SIG-M5 treated with dmso at 0.1 percent for 504 hours (cell line): ENCODE results near the gene NBEAL1.
"Not testable (repeated sequence)": the region's sequence is repeated elsewhere in the genome, so short reads cannot be mapped to it uniquely, and the experiment has no call there.

Experiments
- DNase-seq: peaks from one replicate; lab custom pipeline; 2025; ENCODE audit not compliant: unreplicated experiment; lab: John Stamatoyannopoulos, UW

The NBEAL1 gene

DNA sequence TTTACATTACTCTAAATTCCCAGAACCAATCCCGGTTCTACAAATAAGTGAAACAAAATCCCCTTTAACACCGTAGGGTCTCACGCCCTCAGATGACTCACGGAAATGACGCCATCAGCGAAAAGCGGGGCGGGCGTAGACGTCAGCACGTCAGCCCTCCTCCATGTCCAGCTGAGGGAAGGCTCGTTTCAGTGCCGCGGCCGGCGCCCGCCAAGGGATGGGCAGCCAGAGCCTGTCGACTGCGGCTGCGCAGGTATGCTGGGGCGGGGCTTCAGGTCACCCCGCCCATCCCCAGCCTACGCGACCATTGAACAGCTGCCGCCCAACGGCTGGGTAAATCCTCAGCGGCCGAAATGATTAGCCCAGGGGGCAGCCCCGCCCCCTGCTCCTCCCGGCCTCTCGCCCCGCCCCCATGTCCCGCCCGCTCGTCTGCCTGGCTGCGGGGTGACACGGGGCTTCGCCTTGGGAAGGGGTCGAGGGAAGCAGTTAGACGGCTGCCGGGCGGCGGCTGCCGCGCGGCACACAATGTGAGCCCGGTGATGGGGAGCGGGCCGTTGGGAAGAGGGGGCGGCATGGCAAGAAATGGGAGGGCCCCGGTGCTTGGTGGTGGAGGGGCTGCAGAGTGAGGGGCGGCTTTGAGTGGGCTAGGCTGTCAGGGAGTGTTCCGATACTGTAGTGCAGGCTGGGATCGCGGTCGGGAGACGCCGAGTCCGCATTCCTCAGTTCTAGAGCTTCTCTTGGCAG, at the start of gene NBEAL1:
TSS of gene NBEAL1 (plus strand) at position 420 of the 744 bp plus-strand sequence. CDS start 1,510 bp downstream, outside the sequence.
- DNase-seq: peak; percentile 95

- peak; percentile 49 for DNase-seq
Observed at GRCh38 chr2:202965810-202966460, 48.7 kb upstream of the NBEAL1 start.

DNA sequence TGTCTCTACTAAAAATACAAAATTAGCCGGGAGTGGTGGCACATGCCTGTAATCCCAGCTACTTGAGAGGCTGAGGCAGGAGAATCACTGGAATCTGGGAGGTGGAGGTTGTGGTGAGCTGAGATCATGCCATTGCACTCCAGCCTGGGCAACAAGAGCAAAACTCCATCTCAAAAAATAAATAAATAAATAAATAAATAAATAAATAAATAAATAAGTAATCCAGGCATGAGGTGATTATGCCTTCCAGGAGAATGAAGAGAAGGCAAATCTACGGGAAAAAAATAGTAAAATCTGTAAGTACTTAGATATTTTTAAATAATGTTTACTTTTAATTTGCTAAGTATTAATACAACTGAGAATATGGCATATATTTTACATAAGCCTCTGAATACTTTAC, 45.3 kb upstream of the NBEAL1 start:
- DNase-seq: not testable (repeated sequence)

DNA sequence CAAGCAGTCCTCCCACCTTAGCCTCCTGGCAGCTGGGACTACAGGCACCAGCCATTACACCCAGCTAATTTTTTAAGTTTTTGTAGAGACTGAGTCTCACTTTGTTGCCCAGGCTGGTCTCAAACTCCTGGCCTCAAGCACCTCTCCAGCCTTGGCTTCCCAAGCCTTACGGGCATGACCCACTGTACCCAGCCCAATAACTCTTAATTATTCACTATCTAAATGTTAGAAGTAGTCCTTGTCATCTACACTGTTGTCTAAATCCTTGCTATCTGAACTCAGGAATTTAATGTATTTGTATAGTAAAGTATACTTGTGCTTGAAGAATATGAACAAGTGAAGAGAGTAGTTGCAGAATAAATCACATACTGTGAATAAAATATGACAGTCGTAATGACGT, 37.9 kb upstream of the NBEAL1 start:
- no peak for DNase-seq

DNA sequence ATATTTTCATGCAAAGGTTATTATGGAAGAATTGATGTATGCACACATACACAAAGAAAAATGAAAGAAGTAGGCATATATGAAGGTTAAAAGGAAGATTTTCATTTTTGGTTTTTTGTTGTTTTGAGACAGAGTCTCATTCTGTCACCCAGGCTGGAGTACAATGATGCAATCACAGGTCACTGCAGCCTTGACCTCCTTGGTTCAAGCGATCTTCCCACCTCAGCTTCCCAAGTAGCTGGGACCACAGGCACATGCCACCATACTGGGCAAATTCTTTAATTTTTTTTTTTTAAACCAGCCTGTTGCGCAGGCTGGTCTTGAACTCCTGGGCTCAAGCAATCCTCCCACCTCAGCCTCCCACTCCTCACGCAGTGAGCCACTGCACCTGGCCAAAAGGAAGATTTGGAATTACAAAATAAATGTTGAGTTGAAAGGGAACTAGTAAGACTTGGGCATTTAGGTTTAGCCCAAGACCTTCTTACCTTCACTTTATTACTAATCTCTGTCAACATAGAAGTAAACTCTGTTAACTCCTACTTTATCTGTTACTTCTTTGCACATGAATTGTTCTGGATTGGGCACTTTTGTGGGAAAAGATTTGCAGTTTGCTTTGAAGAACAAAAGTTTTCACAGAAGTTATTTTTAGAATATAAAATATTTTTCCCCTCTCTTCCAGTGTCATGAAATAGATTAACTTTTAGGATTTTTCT, 31.7 kb upstream of the NBEAL1 start:
- no peak for DNase-seq

DNA sequence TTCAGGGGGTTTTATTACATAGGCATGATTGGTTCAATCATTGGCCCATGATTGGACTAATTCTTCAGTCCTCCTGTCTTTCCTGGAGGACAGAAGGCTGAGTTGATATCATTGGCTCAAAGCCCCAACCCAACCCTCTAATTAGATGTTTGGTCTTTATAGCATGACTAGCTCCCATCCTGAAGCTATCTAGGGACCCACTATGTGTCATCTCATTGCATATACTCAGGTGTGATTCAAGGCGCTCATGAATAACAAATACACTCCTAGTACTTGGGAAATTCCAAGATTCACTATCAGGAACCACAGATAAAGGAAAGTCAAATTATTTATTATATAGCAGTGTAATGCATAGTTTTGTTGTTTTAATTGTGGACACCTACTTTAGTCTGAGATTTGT, 24.9 kb upstream of the NBEAL1 start:
- no peak for DNase-seq

GRCh38 chr2:202990501-202990900, 24.2 kb upstream of the NBEAL1 start:
- DNase-seq: no peak

GRCh38 chr2:202997113-202997512, 17.6 kb upstream of the NBEAL1 start:
- peak; percentile 87 for DNase-seq

DNA sequence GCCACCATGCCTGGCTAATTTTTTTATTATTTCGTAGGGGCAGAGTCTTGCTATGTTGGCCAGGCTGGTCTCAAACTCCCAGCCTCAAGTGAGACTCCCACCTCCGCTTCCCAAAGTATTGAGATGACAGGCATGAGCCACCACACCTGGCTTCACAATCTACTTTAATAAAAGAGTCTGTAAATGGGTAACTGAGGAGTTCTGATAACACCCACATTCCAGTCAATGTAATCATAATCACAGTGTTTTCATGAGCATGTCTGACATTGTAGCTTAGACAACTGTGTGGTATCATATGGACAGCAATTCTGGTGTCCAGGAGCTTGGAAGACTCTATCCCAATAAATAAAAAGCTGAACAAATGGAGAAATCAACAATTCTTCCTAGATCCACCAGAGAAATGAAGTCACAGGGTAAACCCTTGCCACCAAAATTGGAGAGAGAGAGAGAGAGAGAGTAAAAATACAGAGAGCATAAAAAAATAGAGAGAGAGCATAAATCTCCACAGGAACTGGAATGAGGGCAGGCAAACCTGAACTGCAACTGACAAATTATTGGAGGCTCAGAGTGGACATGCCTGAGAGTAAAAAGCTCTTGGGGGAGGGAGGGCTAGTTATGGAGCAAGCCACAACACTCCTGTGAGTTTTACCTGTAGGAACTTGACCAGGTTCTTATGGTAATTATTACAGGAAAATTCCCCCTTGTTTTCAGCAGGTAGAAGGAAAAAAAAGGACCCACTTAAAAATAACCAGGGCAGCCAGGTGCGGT, 12.4 kb upstream of the NBEAL1 start:
- no peak for DNase-seq

- no peak for DNase-seq
Observed at GRCh38 chr2:203003716-203004115, 11.0 kb upstream of the NBEAL1 start.

DNA sequence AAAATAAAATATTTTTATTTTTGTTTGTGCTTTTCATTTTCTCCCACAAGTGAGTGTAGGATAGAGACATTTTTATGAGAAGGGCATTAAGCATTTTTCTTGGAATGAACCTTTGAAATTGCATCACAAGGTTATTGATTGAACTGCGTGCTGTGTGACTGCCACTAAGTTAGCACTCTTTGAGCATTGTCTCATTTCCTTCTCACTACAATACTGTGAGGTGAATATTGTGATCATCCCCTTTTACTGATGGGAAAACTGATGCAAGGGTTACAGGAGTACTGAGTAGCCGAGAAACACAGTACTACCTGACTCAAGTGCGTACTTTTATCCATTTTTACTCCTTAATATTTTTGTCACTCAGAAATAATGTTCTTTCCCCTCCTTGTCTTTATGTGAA, 2.0 kb downstream of the NBEAL1 start:
- DNase-seq: no peak

- DNase-seq: no peak
Observed at GRCh38 chr2:203018181-203018580, 3.5 kb downstream of the NBEAL1 start.

DNA sequence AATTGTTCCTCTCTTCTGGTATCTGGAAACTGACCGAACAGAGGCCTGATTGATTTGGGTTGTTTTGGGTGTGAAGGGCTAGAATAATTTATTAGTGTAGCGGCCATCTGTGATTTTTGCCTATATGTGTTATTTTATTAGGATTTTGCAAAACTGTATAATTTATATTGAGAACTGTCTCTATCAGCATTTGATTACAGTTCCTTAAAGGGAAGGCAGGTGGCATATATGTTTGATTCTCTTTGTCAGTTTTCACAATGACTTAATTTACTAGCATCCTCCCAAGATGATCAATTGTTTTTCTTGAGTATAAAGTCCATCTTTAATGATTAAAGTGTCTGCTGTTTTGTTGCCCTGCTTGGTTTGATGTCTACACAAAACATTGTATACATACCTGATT, 4.5 kb downstream of the NBEAL1 start:
- no peak for DNase-seq

- no peak for DNase-seq
Observed at GRCh38 chr2:203021991-203022390, 7.3 kb downstream of the NBEAL1 start.

GRCh38 chr2:203022751-203023150, 8.1 kb downstream of the NBEAL1 start:
- DNase-seq: no peak

DNA sequence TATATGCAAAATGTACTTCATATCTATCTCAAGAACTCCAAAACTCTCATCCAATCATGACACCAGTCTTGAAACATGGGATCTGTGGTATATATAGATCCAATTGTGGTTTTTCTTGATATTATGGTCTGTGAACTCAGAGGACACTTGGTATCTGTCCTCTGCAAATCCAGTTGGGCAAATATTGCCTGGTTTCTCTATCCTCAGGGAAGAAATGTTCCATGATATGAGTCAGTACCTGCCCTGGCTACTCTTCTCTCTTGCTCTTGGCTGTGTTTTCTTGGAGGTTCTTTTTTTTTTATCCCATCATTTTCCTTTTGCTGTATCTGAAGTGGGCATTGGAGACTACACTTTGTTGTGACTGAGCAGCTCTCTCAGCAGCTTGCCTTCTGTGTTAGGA, 10.9 kb downstream of the NBEAL1 start:
- DNase-seq: no peak

DNA sequence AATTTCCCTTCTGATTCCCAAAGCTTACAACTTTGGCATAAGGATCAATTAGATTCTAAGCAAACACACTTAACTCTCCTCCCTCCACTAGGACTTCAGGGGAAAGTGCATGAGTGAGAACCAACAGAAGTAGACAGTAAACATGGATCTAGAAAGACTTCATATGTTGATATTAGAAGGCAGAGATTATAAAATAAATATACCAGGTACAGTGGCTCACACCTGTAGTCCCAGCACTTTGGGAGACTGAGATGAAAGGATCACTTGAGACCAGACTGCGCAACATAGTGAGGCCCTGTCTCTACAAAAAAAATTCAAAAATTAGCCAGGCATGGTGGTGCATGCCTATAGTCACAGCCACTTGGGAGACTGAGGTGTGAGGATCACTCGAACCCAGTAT, 15.9 kb downstream of the NBEAL1 start:
- no peak for DNase-seq

DNA sequence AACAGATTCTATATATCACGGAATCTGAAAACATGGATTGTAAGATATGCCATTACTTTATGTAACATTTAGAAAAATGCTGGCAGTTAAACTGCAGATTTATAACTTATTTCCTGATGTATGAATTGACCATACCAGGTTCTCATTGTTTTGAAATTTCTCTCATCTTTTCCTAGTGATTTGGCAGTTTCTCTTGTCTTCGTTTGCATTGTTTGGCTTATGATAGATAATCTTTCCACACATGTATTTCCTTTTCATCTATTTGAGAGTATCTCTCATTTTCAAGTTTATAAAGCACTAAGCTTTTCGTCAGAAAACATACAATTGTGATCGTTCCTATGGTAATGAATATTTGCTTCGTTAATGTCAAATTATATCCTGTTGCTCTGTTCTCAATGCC, 16.3 kb downstream of the NBEAL1 start:
- no peak for DNase-seq

DNA sequence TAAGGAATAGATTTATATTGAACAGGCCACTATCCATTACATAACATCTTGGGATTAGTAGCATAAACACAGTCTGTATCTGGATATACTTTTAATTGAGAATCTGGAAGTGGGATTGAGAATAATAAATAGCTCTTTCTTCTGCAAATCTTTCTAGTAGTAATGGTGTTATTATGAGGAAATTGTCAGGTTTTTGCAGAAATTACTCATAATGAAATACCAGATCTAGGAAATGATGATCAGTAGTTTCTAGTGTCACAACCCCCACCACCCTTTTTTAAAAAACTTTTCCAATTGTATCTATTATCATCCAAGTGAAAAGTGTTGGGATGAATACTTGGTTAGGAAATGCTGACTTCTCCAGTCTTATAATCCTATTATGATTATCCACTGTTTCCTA, 18.7 kb downstream of the NBEAL1 start:
- DNase-seq: no peak

DNA sequence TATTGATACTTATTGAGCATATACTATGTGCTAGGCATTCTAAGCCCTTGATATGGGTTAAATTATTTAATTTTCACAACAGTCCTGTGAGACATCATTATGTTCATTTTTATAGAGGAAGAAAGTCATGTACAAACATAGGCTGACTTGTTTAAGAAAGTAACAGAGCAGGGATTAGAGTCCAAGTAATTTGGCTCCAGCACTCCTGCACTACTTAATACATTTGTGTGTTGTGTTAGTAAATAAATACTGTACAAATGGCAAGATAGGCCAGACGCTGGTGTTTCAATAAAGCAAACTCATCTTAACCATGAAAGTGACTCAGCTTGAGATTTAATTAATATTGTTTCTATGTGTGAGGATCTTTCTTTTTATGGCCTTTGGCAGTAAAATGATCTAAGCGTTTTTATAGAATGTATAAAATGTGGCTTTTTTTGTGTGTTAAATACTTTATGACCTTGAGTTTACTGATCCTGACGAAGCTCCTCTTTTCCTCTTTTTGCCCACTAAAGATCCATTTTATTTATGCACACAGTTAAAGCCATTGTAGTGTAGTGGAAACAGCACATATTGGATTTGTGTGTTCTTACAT, 21.3 kb downstream of the NBEAL1 start:
- no peak for DNase-seq

DNA sequence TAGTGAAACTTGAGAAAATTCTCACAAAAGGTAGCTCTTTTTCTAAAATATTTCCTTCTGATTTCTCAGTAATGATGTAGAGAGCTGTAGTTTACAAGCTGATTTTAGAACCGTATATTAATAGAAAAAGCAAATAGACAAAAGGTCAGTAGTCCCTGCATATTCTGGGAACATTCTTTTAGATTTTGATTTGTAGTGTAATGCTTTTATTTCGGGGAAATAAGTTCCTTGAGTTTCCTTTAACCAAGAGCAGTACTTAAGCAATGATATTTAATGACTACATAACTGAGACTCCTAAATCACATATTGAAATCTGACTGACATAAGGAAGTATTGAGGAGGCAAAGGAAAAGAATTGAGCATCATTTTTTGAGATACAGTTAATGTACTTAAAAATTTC, 22.4 kb downstream of the NBEAL1 start:
- no peak for DNase-seq
